Measurements from ENCODE around the gene PCDHA13. TPM values are rescaled to one million over a fixed set of nuclear protein-coding genes. Genes with fewer than 3 reads are reported as not detected.

PCDHA13 gene
- not detected in 2 replicates for total RNA-seq

GRCh38 chr5:140881889-140882590 is at the start of gene PCDHA13:
TSS of gene PCDHA13 (plus strand) at chr5:140882124. CDS start at chr5:140882269, 145 bp downstream.

GRCh38 chr5:140833993-140834392 is 47.9 kb upstream of the PCDHA13 start, which contains the start of gene PCDHA7:
TSS of gene PCDHA7 (plus strand) at chr5:140834269. CDS start at chr5:140834384, 115 bp downstream.

GRCh38 chr5:140840978-140841962 is 40.7 kb upstream of the PCDHA13 start, which contains the start of gene PCDHA8:
TSS of gene PCDHA8 (plus strand) at chr5:140841187. CDS start at chr5:140841322, 135 bp downstream.

GRCh38 chr5:140848139-140849102 is 33.5 kb upstream of the PCDHA13 start, which contains the start of gene PCDHA9:
TSS of gene PCDHA9 (plus strand) at chr5:140848382. CDS start at chr5:140848496, 114 bp downstream.

GRCh38 chr5:140855772-140856674 is 25.9 kb upstream of the PCDHA13 start, which contains the start of gene PCDHA10:
TSS of gene PCDHA10 (plus strand) at chr5:140855897. CDS start at chr5:140856049, 152 bp downstream.

GRCh38 chr5:140868721-140869554 is 13.0 kb upstream of the PCDHA13 start, which contains the start of gene PCDHA11:
TSS of gene PCDHA11 (plus strand) at chr5:140868957. CDS start at chr5:140869104, 147 bp downstream.

GRCh38 chr5:140875085-140876065 is 6.5 kb upstream of the PCDHA13 start, which contains the start of gene PCDHA12:
TSS of gene PCDHA12 (plus strand) at chr5:140875308. CDS start at chr5:140875473, 165 bp downstream.

GRCh38 chr5:140925806-140926442 is 44.0 kb downstream of the PCDHA13 start, which contains the start of gene PCDHAC1:
TSS of gene PCDHAC1 (plus strand) at chr5:140926299. CDS start at chr5:140926893, 594 bp downstream.

Other genes with a start within 250 kb of the PCDHA13 start
- 0.57 TPM in 1 of 2 replicates, not detected in the other for gene CD14, start 248.9 kb upstream of the PCDHA13 start, total RNA-seq
- 9.8 and 20.6 TPM in 2 replicates for gene TMCO6, start 242.7 kb upstream of the PCDHA13 start, total RNA-seq
- 24.4 and 30.4 TPM in 2 replicates for gene NDUFA2, start 234.5 kb upstream of the PCDHA13 start, total RNA-seq
- 72.5 and 85.6 TPM in 2 replicates for gene IK, start 234.3 kb upstream of the PCDHA13 start, total RNA-seq
- gene WDR55, start 217.2 kb upstream of the PCDHA13 start, total RNA-seq, result 28.4 and 28.8 TPM in 2 replicates
- 0.38 TPM in 1 of 2 replicates, not detected in the other for gene DND1, start 208.5 kb upstream of the PCDHA13 start, total RNA-seq
- 48.7 and 60.9 TPM in 2 replicates for gene HARS1, start 190.8 kb upstream of the PCDHA13 start, total RNA-seq
- 31.7 and 39.1 TPM in 2 replicates for gene HARS2, start 190.7 kb upstream of the PCDHA13 start, total RNA-seq
- gene ZMAT2, start 181.7 kb upstream of the PCDHA13 start, total RNA-seq, result 25.2 and 32.4 TPM in 2 replicates
- not detected in 2 replicates for gene PCDHA1, start 96.0 kb upstream of the PCDHA13 start, total RNA-seq
- gene PCDHA2, start 87.3 kb upstream of the PCDHA13 start, total RNA-seq, result under 0.01 TPM in 1 of 2 replicates, not detected in the other
- gene PCDHA3, start 81.1 kb upstream of the PCDHA13 start, total RNA-seq, result under 0.01 and 0.19 TPM in 2 replicates
- gene PCDHA4, start 75.1 kb upstream of the PCDHA13 start, total RNA-seq, result 0.10 and 0.33 TPM in 2 replicates
- gene PCDHA5, start 60.5 kb upstream of the PCDHA13 start, total RNA-seq, result under 0.01 and 0.10 TPM in 2 replicates
- gene PCDHA6, start 54.2 kb upstream of the PCDHA13 start, total RNA-seq, result 0.19 and 0.33 TPM in 2 replicates
- gene PCDHA7, start 47.9 kb upstream of the PCDHA13 start, total RNA-seq, result 0.19 and 0.33 TPM in 2 replicates
- under 0.01 TPM in 1 of 2 replicates, not detected in the other for gene PCDHA8, start 40.9 kb upstream of the PCDHA13 start, total RNA-seq
- gene PCDHA9, start 33.7 kb upstream of the PCDHA13 start, total RNA-seq, result under 0.01 TPM in 2 replicates
- gene PCDHA10, start 26.2 kb upstream of the PCDHA13 start, total RNA-seq, result under 0.01 and 0.19 TPM in 2 replicates
- under 0.01 and 0.10 TPM in 2 replicates for gene PCDHA11, start 13.2 kb upstream of the PCDHA13 start, total RNA-seq
- under 0.01 TPM in 1 of 2 replicates, not detected in the other for gene PCDHA12, start 6.8 kb upstream of the PCDHA13 start, total RNA-seq
- gene PCDHAC1, start 44.2 kb downstream of the PCDHA13 start, total RNA-seq, result 0.10 and 0.33 TPM in 2 replicates
- 0.33 and 1.9 TPM in 2 replicates for gene PCDHAC2, start 84.4 kb downstream of the PCDHA13 start, total RNA-seq
- not detected in 2 replicates for gene PCDHB1, start 169.2 kb downstream of the PCDHA13 start, total RNA-seq
- gene PCDHB2, start 212.5 kb downstream of the PCDHA13 start, total RNA-seq, result 1.6 and 2.0 TPM in 2 replicates
- gene PCDHB3, start 218.3 kb downstream of the PCDHA13 start, total RNA-seq, result 0.57 and 0.65 TPM in 2 replicates
- gene PCDHB4, start 239.7 kb downstream of the PCDHA13 start, total RNA-seq, result 0.19 and 0.33 TPM in 2 replicates

Measured in vein endothelial cell (primary cell).